Stimulated activated CD8-positive, alpha-beta memory T cell treated with anti-CD3 and anti-CD28 coated beads, Interleukin-7, amount 100 ng/mL, for 24 hours (primary cell): ENCODE data around the gene C7.
"Not testable (repeated sequence)": the region's sequence is repeated elsewhere in the genome, so short reads cannot be mapped to it uniquely, and the experiment has no call there.

Source experiments
- DNase-seq: peaks from one replicate; pipeline ENCODE4 v3.0.0-alpha.2; 2020; ENCODE audit warnings: low read depth

The C7 gene

GRCh38 chr5:40991168-40991980 is 82.1 kb downstream of the C7 start:
- DNase-seq = no peak

GRCh38 chr5:40991981-40992559 is 82.8 kb downstream of the C7 start:
- no peak for DNase-seq

- no peak for DNase-seq
These were observed 86.7 kb downstream of the C7 start for GRCh38 chr5:40995801-40996586.

GRCh38 chr5:40999142-40999541 is 89.8 kb downstream of the C7 start:
- DNase-seq = no peak

- no peak for DNase-seq
These were observed 90.7 kb downstream of the C7 start for GRCh38 chr5:40999966-41000365.

GRCh38 chr5:41003670-41004376 is 94.5 kb downstream of the C7 start:
- DNase-seq = no peak

- DNase-seq = no peak
These were observed 95.6 kb downstream of the C7 start for GRCh38 chr5:41004931-41005330.

GRCh38 chr5:41009232-41009631 is 99.9 kb downstream of the C7 start:
- no peak for DNase-seq

GRCh38 chr5:41010572-41010971 is 101.3 kb downstream of the C7 start:
- no peak for DNase-seq

- no peak for DNase-seq
These were observed 103.0 kb downstream of the C7 start for GRCh38 chr5:41012318-41012717.

GRCh38 chr5:41022600-41022999 is 113.3 kb downstream of the C7 start:
- not testable (repeated sequence) for DNase-seq
